Tibial nerve (tissue), 3 donors: ENCODE results near the gene BACE1.

Experiments used
- CTCF ChIP-seq, 5 experiments: fragments of 200-600 bp in 3 of 5; fragments of 450-650 bp in 2 of 5; sonication (generic) in 3 of 5; IDR thresholded peaks; one replicate each; pipeline ENCODE4 v1.5.1; 2016 to 2019; ENCODE audit warnings: antibody characterized with exemption in 5 of 5, mild to moderate bottlenecking in 3 of 5, moderate library complexity in 2 of 5
- POLR2A ChIP-seq, 2 donors: fragments of 450-650 bp; IDR thresholded peaks; one replicate each; pipeline ENCODE4 v1.6.1; 2017; ENCODE audit warnings: antibody characterized with exemption in 2 of 2, mild to moderate bottlenecking in 2 of 2, moderate library complexity in 2 of 2

- TF ChIP-seq POLR2A (IDR thresholded peaks at IDR 0.05) (peak; percentile 49 to 57), CTCF (IDR thresholded peaks at IDR 0.05) (no peak)
Observed at GRCh38 chr11:117327567-117328374, 11.7 kb upstream of the BACE1 start, which contains the start of gene CEP164.
